Panc1 (cell line): Measurements from ENCODE around the gene NYAP2. TPM values are rescaled to one million over a fixed set of nuclear protein-coding genes. Genes with fewer than 3 reads are reported as not detected.

Experiments used
- ATAC-seq: fragments of 200-7000 bp; cut with Tn5 transposase; 2 replicates; pipeline ENCODE4 v1.9.1; 2020; ENCODE audit warnings: mild to moderate bottlenecking, moderate library complexity
- BruUV-seq: library from RNA; stranded (reverse); fragments of 400-500 nt; replicated peaks from 2 replicates; lab custom pipeline; 2021; lab: Mats Ljungman, UMichigan
- CTCF ChIA-PET: fragments of 300-600 bp; sonication (Branson Sonifier 250); formaldehyde crosslinking; loops from one replicate; lab custom pipeline; 2022; ENCODE audit warnings: antibody characterized with exemption; lab: Charles Lee
- POLR2A ChIA-PET: fragments of 300-600 bp; sonication (Branson Sonifier 250); formaldehyde crosslinking; loops from one replicate; lab custom pipeline; 2022; ENCODE audit warnings: antibody characterized with exemption; lab: Charles Lee
- DNase-seq: peaks from one replicate; pipeline ENCODE4 v3.0.0-alpha.2; 2010; ENCODE audit warnings: low read depth, low spot score
- H3K27ac ChIP-seq: 2 replicates; pipeline ENCODE4 v1.5.1; 2011; ENCODE audit warnings: mild to moderate bottlenecking, low read length, inconsistent platforms
- H3K27me3 ChIP-seq: fragments of 200-500 bp; sonication (Bioruptor generic); 2 replicates; pipeline ENCODE4 v1.6.0; 2014; ENCODE audit warnings: low read length, inconsistent platforms; ENCODE audit not compliant: control insufficient read depth, insufficient read depth
- H3K36me3 ChIP-seq: fragments of 200-500 bp; sonication (Bioruptor generic); 2 replicates; pipeline ENCODE4 v1.5.1; 2014; ENCODE audit warnings: inconsistent platforms, mild to moderate bottlenecking, low read length, moderate library complexity; ENCODE audit not compliant: control insufficient read depth, insufficient read depth
- H3K4me1 ChIP-seq: 2 replicates; pipeline ENCODE4 v1.5.1; 2011; ENCODE audit warnings: inconsistent platforms, mild to moderate bottlenecking, low read length, moderate library complexity; ENCODE audit not compliant: control insufficient read depth, insufficient read depth
- H3K4me3 ChIP-seq, 2 experiments: 2 replicates each; pipeline ENCODE4 v1.5.1; 2011 to 2012; ENCODE audit warnings: low read depth in 2 of 2, low read length in 2 of 2, mild to moderate bottlenecking in 2 of 2, inconsistent platforms in 1 of 2, moderate library complexity in 1 of 2
- H3K9me3 ChIP-seq: fragments of 200-500 bp; sonication (Bioruptor generic); 2 replicates; pipeline ENCODE4 v1.5.1; 2014; ENCODE audit warnings: low read depth, mild to moderate bottlenecking, inconsistent platforms, low read length, moderate library complexity; ENCODE audit not compliant: control insufficient read depth, insufficient read depth
- CTCF ChIP-seq: fragments of 450-650 bp; IDR thresholded peaks from 2 replicates; pipeline ENCODE4 v1.5.1; 2017; ENCODE audit warnings: mild to moderate bottlenecking
- POLR2AphosphoS5 ChIP-seq: IDR thresholded peaks from 2 replicates; pipeline ENCODE4 v1.6.1; 2012; ENCODE audit warnings: mild to moderate bottlenecking, low read depth, low read length, moderate library complexity
- SIN3A ChIP-seq: IDR thresholded peaks from 2 replicates; pipeline ENCODE4 v1.6.1; 2012; ENCODE audit warnings: low read depth, mild to moderate bottlenecking, low read length, moderate library complexity, borderline replicate concordance; ENCODE audit not compliant: insufficient read depth
- TCF7L2 ChIP-seq: IDR thresholded peaks from 2 replicates; pipeline ENCODE4 v1.6.1; 2011; ENCODE audit warnings: mild to moderate bottlenecking, low read depth, low read length, inconsistent platforms
- in situ Hi-C: cut with HindIII; loops from 2 replicates; pipeline ENCODE4 v1.10.0; 2016; ENCODE audit warnings: low sequenced_read_pairs, low pct_unique_long_range_greater_than_20kb
- intact Hi-C: fragments of 100-400 bp; cut with micrococcal nuclease; formaldehyde crosslinking; loops from one replicate; pipeline ENCODE4 v1.10.0; 2022; ENCODE audit not compliant: unreplicated experiment
- total RNA-seq: library from RNA; stranded (reverse); gene quantifications from one replicate; pipeline ENCODE4 v1.2.1, GENCODE V29; 2021; ENCODE audit not compliant: unreplicated experiment
- TF ChIP-seq, protein P1 (sequence below), 2 experiments: IDR thresholded peaks; 2 replicates each; pipeline ENCODE4 v1.6.1; 2011 to 2012; ENCODE audit warnings: low read depth in 2 of 2, control low read depth in 1 of 2, low read length in 1 of 2, mild to moderate bottlenecking in 1 of 2, moderate library complexity in 1 of 2; ENCODE audit not compliant: insufficient read depth in 1 of 2

The NYAP2 gene
- total RNA-seq, 1 experiment from 2014 or later, result not detected

GRCh38 chr2:225608136-225608535, 208.6 kb downstream of the NYAP2 start:
- TF ChIP-seq POLR2AphosphoS5 (no peak), SIN3A (no peak), CTCF (no peak), TCF7L2 (no peak)
- TF ChIP-seq, protein P1, sequence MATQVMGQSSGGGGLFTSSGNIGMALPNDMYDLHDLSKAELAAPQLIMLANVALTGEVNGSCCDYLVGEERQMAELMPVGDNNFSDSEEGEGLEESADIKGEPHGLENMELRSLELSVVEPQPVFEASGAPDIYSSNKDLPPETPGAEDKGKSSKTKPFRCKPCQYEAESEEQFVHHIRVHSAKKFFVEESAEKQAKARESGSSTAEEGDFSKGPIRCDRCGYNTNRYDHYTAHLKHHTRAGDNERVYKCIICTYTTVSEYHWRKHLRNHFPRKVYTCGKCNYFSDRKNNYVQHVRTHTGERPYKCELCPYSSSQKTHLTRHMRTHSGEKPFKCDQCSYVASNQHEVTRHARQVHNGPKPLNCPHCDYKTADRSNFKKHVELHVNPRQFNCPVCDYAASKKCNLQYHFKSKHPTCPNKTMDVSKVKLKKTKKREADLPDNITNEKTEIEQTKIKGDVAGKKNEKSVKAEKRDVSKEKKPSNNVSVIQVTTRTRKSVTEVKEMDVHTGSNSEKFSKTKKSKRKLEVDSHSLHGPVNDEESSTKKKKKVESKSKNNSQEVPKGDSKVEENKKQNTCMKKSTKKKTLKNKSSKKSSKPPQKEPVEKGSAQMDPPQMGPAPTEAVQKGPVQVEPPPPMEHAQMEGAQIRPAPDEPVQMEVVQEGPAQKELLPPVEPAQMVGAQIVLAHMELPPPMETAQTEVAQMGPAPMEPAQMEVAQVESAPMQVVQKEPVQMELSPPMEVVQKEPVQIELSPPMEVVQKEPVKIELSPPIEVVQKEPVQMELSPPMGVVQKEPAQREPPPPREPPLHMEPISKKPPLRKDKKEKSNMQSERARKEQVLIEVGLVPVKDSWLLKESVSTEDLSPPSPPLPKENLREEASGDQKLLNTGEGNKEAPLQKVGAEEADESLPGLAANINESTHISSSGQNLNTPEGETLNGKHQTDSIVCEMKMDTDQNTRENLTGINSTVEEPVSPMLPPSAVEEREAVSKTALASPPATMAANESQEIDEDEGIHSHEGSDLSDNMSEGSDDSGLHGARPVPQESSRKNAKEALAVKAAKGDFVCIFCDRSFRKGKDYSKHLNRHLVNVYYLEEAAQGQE (IDR thresholded peaks at IDR 0.05; ENCODE audit: insufficient read depth in 1 of 2, low read depth in 2 of 2, low read length in 1 of 2), result no peak
- no peaks in the 10 kb centered on the region for H3K4me1 ChIP-seq
- H3K27ac ChIP-seq, result no peak overlapping the region
- DNase-seq, result no peak
- no peaks in the 10 kb centered on the region; the same call in 1 of the 2 replicates for H3K36me3 ChIP-seq
- ATAC-seq, result no peak
- ChIA-PET CTCF (no interaction called here), POLR2A (no interaction called here)
- no peak overlapping the region for H3K4me3 ChIP-seq
- intact Hi-C loops (no loop called here), in situ Hi-C loops (no loop called here)
- no peaks in the 10 kb centered on the region for H3K27me3 ChIP-seq
- H3K9me3 ChIP-seq, result no peaks in the 10 kb centered on the region
- no TSS peak for BruUV-seq

GRCh38 chr2:225612636-225613035, 213.1 kb downstream of the NYAP2 start:
- H3K36me3 ChIP-seq, result no peaks in the 10 kb centered on the region
- no peak overlapping the region for H3K27ac ChIP-seq
- CTCF ChIA-PET, result interaction anchor here (0.6 kb wide), 1 partner anchor 721 kb away, joined by 3 read pairs; no protein-coding TSS in a partner anchor
- H3K4me1 ChIP-seq, result no peaks in the 10 kb centered on the region
- no peak for DNase-seq
- ATAC-seq, result no peak
- H3K27me3 ChIP-seq, result no peaks in the 10 kb centered on the region
- no peak overlapping the region for H3K4me3 ChIP-seq
- TF ChIP-seq TCF7L2 (no peak), CTCF (no peak)
- POLR2A ChIA-PET, result no interaction called here
- no TSS peak for BruUV-seq
- in situ Hi-C loops, result no loop called here
- H3K9me3 ChIP-seq, result no peaks in the 10 kb centered on the region
- intact Hi-C loops, result no loop called here

GRCh38 chr2:225614915-225615314, 215.4 kb downstream of the NYAP2 start:
- ChIA-PET POLR2A (no interaction called here), CTCF (no interaction called here)
- no peak for ATAC-seq
- H3K27ac ChIP-seq, result no peak overlapping the region
- no TSS peak for BruUV-seq
- H3K27me3 ChIP-seq, result no peaks in the 10 kb centered on the region
- H3K4me3 ChIP-seq, result no peak overlapping the region
- no peaks in the 10 kb centered on the region for H3K36me3 ChIP-seq
- TF ChIP-seq SIN3A, result no peak
- TF ChIP-seq, protein P1 (IDR thresholded peaks at IDR 0.05; ENCODE audit: insufficient read depth in 1 of 2, low read depth in 2 of 2, low read length in 1 of 2), result no peak
- TF ChIP-seq CTCF, result no peak
- no peak for TF ChIP-seq TCF7L2
- no peak for TF ChIP-seq POLR2AphosphoS5
- DNase-seq, result no peak
- no peaks in the 10 kb centered on the region for H3K9me3 ChIP-seq
- in situ Hi-C loops (no loop called here), intact Hi-C loops (no loop called here)
- H3K4me1 ChIP-seq, result no peaks in the 10 kb centered on the region
